HG02884 (cell line): ENCODE data around the gene SLC6A13.

Experiments
- ATAC-seq: cut with Tn5 transposase; IDR thresholded peaks from one replicate; pipeline ENCODE4 v1.9.1; 2021; ENCODE audit warnings: mild to moderate bottlenecking, moderate library complexity; ENCODE audit not compliant: unreplicated experiment

SLC6A13 gene

DNA sequence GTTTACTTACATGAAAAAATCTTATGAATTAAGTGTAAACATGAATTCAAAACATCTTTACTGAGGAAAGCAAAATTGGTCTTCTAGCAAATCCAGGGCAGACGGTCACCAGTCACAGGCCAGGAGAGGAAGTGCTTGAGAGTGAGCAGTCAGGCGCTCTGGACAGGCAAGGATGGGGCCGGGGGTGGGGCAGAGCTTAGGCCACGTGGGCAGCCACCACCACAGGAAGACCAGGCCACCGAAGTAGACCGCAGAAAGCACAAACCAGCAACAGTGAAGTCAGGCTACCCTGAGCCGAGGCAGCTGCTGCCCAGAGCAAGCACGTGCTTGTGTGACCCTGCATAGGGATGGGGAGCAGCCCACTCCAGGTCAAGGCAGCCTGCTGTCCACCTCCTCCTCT, 82.2 kb downstream of the SLC6A13 start:
- no peak for ATAC-seq

DNA sequence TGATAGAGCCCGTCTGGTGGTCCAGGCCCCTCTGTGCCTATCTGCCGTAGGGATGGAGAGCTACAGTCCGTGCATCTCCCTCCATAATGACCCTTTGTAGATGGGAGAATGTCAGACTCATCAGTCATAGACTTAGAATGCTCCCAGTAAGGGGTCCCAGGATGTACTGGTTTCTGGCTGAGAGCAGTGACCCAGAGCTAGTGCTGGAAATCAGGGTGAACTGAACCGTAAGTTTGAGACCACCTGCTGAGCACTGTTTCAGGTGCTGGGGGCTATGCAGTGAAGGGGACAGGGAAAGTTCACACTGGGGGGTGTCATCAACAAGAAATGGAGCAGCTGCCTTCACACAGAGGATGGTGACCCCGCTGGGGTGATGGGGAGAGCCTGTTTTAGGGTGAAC, 82.8 kb downstream of the SLC6A13 start:
- no peak for ATAC-seq

DNA sequence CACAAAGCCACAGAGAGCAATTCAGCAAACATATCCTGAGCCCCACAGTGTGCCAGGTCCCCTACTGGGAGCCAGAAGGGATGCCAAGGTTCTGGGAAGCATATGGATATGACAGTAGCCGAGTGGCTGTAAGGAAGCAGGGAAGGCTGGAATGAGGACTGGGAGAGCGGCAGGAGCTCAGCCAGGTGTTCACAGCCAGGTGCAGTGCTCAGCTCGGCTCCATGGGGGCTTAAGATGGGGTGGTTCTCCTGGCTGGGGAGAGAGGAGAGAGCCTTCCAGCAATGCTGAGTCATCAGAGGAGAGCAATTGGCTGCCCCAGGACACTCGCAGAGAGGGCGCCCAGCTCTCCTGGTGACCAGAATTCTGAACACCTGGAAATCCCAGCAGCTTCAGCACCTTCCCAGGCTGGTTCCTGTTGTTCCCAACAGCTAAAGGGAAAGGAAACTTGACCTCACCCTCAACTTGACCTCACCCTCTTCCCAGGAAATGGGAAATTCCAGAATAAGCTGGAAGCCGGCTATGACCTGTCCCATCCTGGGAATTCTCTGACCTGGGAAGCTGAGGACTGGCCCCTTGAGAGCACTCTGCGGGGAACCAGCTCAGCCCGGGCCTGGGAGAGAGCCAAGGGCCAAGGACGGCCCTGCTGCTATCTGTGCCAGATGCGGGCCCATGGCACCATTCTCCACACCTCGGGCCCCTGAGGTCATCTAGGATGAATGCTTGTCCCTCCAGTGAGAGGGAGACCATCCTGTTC, 83.3 kb downstream of the SLC6A13 start:
- no peak for ATAC-seq

DNA sequence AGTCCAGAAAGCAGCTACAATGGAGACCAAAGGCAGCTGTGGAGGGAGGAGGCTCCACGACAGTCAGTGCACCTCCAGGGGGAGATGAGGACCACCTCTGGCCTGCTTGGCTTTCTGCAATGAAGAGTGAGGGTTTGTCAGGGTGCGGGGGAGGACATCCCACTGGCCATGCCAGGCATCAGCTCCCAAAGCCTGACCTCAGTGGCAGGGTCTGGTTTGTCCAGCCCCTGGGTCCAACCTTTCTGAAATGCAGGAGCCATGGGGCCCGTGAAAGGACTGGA, 83.9 kb downstream of the SLC6A13 start:
- ATAC-seq: no peak

DNA sequence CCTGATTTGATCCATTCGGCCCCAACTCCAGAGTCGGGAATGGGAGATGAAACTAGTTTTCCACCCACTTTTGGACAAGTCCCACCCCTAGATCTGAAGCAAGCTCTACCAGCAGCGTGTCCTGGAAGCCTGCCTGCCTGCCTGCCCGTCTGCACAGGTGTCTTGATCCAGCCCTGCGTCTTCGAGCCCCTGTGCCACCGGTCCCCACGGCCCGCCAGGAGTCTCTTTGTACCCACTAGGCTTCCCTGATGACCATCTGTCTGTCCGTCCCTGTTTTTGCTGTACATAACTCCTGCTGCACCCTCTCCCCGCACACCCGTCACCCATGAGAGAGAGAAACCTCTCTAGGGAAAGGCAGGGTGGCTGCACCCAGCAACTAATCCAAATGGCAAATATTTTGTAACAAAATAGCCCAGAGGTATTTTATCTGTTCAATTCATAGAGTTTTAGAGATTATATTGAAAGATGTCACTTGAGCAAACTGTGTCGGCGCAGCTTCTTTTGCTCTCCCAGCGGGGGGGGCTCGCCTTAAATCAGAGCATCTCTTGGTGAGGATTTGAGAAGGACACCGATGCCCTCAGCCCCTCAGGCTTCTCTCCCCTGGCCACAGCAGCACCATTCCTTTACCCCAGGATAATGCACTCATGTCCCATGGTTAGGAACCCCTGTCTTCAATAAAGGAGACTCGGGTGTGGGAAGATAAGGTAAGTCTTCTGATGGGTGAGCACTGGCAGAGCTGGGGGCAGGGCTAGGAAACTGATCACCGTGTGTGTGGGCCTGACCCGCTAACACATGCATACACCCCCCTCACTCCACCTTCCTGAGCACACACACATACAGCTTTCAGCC, 84.4 kb downstream of the SLC6A13 start:
- ATAC-seq: no peak

DNA sequence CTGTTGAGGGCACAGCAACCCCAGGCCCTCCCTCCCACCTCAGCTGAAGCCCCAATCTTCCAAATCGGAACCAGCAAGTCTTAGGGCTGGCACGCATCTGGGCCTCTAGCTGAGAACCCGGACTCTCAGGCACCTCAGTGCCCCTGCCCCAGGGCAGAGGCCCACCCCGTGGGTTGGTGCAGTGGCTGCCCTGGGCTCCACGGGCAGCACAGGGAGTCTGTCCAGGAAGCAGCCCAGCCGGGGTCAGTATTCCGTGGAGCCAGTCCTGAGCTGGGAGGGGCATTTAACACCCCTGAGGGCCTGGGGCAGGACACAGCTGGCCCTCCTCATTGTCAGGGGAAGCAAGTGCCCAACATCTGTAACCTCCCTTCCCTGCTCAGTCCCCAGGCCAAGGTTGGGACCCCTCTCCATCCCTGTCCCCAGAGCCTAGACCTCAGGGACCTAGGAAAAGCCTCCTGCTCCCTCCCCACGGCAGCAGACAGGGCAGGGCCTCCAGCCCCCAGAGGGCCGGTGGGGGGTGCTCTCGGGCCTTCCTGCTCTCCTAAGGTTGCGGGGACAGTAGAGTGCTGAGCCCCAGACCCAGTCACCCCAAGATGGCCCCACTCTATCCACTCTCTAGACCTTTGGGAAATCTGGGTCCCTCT, 85.2 kb downstream of the SLC6A13 start:
- no peak for ATAC-seq

DNA sequence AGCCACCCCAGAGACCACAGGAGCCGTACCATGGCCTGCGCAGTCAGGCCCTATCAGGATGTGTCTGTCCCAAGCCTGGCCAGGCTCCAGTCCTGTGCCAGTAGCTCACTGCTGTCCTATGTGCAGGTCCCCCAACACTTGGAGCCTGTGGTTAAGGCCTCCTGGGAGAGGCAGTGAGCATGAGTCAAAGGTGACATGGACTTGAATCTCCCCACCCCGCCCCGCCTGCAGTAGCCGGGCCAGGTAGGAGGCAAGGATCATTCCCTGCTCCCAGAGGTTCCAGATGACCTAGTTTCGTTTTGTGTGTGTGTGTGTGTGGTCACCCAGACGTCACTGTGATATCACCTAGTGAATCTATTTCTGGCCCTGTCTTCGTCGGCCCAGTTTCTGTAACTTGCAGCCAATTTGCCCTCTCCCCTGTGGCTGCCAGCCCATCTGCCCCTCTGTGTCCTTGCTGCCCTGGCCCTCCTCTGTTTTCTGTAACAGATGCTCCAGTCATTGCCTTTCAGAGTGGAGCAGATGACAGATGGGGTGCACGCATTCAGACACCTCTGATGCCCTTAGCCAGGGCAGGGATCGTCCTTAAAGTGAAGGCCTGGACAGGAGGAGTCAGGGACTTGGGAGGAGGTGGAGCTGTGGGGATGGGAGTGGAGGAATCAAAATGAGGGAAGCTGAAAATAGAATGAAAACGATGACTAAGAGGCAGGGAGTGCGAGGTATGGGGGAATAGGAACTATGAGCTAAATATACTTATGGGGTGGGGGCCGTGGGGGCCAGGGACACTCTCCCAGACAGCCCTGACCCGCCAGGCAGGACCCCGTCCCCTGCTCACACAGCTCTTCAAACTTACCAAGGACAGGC, 86.1 kb downstream of the SLC6A13 start:
- ATAC-seq: no peak

DNA sequence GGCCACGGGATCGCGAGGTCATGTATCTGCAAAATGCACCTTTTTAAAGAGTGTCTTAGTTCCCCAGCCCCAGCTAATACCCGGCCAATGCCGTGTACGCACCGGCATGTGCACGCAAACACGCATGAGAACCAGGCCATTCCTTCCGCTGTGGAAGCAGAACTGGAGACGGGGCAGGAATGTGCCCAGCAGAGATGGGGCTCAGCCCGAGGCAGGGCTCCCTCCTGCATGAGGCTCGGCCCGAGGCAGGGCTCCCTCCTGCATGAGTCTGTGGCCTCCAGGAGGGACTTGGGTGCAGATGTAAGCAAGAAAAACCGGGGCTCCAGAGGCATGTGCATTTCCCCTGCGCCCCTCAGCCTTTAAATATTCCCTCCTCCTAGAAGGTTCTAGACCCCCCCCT, 86.9 kb downstream of the SLC6A13 start:
- ATAC-seq: no peak

DNA sequence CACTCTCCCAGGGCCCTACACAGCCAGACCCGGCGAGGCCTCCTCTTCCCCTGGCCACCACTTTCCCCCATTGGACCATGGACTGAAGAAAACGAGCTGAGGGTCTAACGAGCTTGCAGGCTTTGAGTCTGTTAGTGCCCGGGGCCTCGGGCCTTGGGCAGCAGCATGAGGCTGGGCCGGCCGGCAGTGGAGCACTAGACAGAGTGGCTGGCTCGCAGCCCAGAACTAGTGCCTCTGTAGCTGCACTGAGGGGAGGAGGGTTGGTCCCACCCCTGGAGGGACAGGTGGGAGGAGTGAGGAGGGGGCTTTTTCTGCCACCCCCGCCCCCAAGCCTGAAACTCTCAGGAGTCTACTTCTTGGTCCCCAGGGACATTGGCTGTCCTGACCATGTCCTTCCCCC, 87.4 kb downstream of the SLC6A13 start:
- no peak for ATAC-seq

DNA sequence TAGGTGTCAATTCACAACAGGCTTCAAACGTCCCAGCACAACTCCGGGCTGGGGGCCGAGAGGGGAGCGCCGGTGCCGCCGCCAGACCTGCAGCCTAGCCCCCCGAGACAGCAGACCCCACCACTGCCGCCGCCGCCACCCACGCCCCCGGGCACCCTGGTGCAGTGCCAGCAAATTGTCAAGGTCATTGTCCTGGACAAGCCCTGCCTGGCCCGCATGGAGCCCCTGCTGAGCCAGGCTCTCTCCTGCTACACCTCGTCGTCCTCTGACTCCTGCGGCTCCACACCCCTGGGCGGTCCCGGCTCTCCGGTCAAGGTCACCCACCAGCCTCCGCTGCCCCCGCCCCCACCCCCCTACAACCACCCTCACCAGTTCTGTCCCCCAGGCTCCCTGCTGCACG, 88.0 kb downstream of the SLC6A13 start:
- ATAC-seq: no peak

DNA sequence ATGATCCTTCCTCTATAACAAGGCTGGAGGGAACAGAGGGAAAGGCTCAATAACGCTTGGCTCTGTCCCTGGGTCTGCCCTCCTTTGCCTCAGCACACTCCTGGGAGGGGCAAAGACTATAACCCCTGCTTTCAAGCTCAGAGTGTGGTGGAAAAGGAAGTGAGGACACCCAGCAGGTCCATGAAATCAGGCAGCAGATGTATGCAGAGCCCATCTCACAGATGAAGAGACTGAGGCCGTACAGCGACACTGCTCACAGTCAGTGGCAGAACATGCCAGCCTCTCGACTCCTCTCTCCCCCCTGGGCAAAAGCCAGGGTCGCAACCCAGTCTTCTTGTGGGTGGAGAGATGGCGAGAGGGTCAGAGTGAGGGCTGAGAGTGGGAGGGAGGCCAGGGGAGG, 88.5 kb downstream of the SLC6A13 start:
- ATAC-seq: no peak

DNA sequence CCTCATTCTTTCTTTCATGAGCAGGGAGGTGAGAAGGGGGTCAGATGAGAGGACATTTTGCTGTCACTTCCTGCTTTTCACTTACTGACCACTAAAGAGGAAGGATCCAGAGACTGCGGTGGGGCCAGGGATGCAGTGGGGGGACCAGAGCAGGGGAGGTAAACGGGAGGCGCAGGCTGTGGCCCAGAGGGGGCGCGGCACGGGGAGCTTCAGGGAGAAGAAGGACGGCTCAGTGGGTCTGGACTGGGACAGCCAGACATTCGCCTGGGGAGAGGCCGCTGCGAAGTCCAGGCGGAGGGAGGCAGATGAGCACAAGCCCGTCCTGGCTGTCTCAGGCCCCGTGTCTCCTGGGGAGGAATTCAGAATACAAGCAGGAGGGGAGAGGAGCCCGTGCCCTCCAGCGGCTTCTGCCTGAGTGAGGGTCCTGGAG, 89.9 kb downstream of the SLC6A13 start:
- ATAC-seq: no peak

DNA sequence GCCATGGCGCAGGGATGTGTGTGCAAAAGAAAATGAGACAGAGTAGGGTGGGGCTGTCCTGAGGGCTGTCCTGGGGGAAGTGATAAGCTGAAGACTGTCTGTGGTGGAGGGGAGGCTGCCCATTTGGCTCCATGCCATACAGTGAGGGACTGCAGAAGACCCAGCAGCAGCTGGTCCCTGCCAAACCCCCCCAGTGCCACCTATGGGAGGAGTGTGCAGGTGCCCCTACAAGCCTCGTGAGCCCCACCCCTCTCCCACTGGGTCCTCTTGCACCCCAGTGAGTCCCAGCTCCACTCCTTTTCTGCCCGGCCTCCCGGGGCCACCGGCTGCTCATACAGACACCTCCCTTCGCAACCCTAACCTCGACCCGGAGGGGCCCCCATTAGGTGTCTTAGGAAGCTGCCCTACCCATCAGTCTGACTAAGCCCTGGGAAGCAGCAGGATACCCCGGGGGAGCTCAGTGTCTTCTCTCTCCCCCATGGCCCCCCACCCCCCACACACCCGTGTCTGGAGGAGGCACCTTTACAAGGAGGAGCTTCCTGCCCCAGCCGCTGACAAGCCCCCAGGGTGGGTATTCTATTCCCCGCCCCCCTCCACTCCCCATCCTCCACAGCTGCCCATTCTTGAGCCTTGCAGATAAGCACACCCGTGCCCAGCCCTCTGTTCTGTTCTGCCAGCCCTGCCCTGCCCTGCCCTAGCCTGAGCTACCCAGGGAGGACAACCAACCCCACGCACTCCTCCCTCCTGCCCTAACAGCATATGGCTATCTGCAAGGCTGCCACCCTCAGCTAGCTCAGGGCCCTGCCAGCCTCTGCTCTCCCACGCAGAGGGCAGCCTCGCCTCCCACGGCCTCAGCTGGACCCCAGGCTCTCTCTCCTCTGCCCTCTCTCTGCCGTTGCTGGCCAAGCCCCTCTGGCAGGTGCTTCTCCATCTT, 90.6 kb downstream of the SLC6A13 start:
- ATAC-seq: no peak

DNA sequence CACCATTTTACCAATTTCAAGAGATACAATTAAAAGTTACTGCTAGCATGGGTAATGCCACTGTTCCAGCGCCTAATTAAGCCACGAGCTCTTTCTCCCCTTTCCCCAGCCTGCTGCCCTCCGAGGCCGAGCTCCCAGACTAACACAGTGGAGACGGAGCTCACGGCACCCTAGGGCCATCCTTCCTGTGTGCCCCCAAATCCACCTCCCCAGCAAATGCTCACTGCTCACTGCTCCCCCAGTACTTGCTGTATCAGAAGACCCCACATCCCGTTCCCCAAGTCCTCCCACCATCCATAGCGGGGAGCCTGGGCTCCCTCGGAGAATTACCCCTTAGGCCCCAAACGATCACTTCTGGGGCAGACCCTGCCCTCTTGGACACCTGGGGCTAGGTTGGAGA, 91.4 kb downstream of the SLC6A13 start:
- ATAC-seq: no peak
